ENCODE measurements around the gene PDP2.

Gene PDP2

DNA sequence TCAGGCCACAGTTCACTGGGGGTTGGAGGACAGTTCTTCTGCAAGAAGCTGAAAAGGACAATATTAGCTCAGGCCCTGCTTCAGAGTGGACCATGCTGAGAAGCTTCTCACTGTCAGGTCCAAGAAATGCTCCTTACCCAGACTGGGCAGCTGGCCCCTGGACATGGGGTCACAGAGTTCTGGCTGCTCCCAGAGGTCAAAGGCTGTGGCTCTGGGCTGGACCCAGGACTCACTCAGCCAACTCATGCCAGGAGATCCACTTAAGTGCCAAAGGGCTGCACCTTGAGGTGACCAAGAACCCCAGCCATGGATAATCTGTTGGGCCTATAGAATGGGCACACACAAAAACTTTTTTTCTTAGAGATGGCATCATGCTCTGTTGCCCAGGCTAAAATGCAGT, 59.1 kb downstream of the PDP2 start:
- no peak for DNase-seq

DNA sequence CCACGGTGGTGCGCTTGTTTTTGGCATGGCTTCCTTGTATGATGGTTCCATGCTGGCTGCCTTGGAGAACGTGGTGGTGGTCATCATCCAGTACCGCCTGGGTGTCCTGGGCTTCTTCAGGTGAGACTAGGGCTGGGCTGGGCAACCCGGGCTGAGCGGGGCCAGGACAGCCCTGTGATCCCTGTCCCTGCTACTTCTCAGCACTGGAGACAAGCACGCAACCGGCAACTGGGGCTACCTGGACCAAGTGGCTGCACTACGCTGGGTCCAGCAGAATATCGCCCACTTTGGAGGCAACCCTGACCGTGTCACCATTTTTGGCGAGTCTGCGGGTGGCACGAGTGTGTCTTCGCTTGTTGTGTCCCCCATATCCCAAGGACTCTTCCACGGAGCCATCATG, 59.9 kb downstream of the PDP2 start:
- DNase-seq, result no peak
